GM18499 (cell line): ENCODE results near the gene ARHGEF26.

Experiments
- ATAC-seq: cut with Tn5 transposase; IDR thresholded peaks from one replicate; pipeline ENCODE4 v1.9.1; 2021; ENCODE audit warnings: moderate number of reproducible peaks; ENCODE audit not compliant: insufficient read depth, unreplicated experiment

Gene ARHGEF26

DNA sequence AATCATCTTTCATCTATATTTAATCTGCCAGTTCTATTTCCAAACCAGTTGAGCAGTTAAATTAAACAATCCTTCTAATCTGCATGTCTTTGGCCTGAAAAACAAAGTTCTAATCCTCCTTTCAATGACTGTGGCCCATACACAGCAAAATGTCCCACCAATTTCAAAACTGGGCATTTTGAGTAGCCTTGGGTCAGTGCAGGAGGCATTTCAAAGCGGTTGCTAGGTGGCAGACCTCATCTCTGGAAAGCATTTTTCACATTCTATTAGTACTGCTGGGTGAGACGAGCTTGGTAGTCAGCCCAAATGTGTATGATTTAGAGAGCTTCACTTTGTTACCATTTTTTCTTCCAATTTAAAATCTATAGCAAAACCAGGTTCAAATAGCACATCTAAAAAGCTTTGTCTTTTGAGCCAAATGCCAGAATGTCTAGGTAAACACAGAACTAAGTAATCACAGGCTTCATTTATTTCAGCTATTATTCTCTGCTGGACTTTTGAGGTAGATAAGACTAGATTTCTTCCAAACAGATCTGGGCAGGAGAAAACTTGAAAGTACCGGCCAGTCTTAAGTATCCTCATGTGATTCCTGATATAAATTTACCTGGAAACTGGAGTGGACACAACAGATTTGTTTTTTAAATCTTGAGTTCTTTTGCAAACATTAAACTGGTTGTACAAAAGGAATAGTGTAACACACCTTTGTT is 8.9 kb upstream of the ARHGEF26 start:
- no peak for ATAC-seq

DNA sequence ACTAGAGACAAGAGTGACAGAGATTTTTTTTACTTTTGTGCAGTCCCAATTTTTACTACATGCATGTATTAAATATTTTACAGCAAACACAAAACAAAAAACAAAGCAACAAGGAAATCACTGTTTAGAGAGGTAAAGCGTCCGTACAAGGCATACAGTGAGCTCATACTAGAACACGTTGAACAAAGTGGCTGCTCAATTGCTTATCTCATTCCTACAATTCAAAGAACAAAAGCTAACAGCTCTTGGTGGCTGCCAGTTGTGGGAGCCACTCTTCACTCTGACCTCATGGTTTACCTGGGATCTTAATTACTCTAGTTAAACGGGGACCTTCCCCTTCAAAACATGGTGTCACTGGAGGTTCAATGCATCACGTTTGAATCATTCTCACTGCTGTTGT is 7.6 kb upstream of the ARHGEF26 start:
- ATAC-seq, result no peak

DNA sequence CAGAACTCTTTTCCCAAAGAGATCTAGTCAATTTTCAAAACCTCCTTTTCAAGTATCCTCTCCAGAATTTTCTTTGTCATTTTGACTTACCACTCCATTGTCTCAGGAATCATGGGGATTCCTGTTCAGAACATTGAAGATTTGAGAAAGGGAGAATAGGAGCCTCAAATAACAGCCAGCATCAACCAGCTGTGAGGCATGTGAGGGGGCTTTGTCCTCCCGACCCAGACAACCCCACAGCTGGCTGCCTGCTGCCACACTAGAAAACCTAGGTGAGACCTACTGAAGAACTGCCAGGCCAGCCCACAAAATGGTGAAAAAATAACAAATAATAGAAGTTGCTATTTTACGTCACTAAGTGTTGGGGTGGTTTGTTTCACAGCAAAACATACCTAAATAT is 5.9 kb upstream of the ARHGEF26 start:
- no peak for ATAC-seq

DNA sequence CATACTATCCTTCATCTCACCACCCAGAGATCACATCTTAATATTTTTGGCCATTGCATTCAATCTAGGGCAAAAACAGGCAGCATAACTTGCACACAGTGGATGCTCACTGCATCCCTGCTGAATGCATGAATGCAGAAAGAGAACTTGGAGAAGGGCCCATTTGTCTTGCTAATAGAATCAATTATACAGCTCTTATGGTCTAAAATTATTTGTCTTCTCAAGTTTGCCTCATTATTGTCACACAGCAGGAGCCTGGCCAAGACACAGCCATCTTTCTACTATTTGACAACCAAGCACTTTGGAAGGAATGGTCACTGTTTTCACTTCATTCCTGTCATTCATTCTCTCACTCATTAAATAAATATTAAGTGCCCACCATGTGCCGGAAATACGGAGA is 1.2 kb upstream of the ARHGEF26 start:
- ATAC-seq, result no peak

GRCh38 chr3:154121701-154122551 is 736 bp downstream of the ARHGEF26 start:
- ATAC-seq, result no peak

- ATAC-seq, result no peak
Measured at GRCh38 chr3:154122552-154122911, 1.3 kb downstream of the ARHGEF26 start.

- no peak for ATAC-seq
Measured at GRCh38 chr3:154122912-154123559, 1.8 kb downstream of the ARHGEF26 start.

GRCh38 chr3:154123906-154124305 is 2.7 kb downstream of the ARHGEF26 start:
- no peak for ATAC-seq

- ATAC-seq, result no peak
Measured at GRCh38 chr3:154125378-154126030, 4.3 kb downstream of the ARHGEF26 start.

DNA sequence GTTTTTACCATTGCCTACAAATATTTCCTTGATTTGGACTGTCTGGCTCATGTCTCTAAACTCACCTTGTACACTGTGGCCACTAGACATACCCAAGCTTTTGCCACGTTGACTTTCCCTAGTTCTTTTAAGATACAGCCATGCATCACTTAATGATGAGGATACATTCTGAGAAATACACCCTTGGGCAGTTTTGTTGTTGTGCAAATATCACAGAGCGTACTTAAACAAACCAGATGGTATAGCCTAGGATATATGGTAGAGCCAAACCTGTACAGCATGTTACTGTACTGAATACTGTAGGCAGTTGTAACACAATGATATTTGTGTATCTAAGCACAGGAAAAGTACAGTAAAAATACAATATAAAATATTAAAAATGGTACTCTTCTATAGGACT is 5.5 kb downstream of the ARHGEF26 start:
- ATAC-seq, result no peak

DNA sequence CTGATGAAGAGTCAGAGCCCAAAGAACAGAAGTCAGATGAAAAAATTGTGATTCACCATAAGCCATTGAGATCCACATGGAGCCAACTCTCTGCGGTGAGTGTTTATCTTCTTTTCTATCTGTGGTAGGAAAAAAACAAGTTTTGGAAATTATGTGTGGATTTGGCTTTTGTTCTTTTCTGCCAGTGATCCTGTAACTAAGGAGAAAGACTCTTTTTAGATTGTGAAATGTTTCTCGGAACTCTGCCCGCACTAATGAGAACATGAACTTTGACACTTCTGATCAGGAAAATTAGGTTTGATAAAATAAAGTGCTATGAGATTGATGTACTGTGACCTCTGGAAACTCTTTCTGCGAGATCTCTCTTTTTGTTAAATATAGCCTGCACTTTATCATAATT is 8.4 kb downstream of the ARHGEF26 start:
- ATAC-seq, result no peak

- no peak for ATAC-seq
Measured at GRCh38 chr3:154130540-154130939, 9.3 kb downstream of the ARHGEF26 start.

- ATAC-seq, result no peak
Measured at GRCh38 chr3:154131830-154132229, 10.6 kb downstream of the ARHGEF26 start.

DNA sequence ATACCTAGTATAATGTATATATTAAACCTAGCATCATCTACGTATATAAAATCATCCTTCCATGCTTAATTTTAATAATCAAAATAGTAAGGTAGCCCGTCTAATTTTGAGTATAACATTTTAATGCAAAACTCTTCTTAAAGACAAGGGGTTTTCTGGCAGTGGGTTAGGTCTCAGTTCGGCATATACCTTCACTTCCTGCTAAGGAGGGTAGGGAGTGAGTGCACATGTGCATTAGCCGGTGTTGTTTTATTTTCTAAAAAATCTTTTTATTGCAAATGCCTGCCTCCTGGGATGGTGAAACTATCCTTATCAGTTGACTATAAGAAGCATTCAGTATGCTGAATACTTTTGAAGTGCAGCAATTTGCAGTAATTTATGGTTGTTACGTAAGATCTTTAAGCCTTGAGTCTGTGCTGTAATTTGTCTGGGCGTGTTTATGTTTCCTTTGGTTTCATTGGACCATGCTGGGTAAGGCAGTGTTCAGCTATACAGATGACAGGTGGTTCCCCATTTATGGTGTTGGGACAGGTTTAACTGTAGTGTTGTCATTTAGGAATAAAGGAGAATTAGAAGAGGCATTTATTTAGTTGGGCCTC is 11.7 kb downstream of the ARHGEF26 start:
- no peak for ATAC-seq

DNA sequence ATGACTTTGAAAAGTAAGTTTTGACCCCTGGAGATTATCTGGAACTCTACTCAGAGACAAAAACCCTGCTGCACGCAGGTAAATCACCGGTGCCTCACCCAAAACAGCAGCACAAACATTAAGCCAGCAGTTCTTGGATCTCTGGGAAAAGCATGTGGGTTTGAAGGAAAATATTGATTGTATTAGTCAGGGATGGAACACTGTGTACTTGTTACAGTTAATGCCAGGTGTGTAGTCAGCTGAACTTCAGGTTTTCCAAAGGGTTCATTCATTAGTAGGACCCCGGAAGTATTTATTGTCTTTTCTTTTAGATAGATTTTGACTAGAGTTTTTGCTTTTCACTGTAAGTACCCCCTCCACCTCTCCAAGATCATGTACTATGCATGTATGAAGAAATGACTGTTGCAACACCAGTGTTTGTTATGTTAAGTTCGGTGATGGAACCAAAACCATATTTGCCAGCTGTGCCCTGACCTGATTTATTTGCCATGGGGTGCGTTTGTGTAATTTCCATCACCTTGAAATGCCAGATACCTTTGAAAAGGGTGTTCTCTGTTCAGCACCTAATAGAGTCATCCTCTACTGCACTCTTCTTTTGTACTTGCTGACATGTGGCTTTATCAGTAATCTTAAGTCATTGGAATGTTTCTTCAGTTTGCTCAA is 14.5 kb downstream of the ARHGEF26 start:
- ATAC-seq, result no peak

DNA sequence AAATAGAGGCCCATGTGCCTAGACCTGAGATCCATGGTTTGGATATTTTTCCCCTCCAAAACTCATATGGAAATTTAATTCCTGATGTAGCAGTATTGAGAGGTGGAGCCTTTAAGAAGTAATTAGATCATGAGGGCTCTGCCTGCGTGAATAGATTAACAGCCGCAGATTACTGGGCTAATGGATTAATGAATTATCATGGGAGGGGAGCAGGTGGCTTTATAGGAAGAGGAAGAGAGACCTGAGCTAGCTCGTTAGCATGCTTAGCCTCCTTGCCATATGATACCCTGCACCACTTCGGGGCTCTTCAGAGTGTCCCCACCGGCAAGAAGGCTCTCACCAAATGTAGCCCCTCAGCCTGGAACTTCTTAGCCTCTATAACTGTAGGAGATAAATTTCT is 15.8 kb downstream of the ARHGEF26 start:
- ATAC-seq, result no peak

DNA sequence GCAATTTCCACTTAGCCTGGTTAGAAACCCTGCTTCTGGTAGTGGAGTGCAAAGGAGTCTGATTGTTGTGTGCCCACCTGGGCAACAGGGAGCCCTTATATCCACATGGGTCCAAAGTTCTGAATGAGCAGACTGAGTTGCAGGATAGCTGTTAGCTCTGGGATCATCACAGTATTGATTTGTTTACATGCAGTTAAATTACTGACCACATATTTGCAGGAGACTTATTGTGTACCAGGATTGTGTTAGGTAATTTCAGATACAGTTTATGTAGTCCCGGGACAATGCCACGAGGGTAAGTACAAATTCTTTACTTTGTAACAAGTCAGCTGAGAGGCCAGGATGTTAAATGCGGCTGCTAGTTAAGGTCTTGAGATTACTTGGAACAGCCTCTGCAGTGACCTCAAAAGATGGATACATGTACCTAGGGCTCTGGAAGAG is 18.8 kb downstream of the ARHGEF26 start:
- no peak for ATAC-seq

DNA sequence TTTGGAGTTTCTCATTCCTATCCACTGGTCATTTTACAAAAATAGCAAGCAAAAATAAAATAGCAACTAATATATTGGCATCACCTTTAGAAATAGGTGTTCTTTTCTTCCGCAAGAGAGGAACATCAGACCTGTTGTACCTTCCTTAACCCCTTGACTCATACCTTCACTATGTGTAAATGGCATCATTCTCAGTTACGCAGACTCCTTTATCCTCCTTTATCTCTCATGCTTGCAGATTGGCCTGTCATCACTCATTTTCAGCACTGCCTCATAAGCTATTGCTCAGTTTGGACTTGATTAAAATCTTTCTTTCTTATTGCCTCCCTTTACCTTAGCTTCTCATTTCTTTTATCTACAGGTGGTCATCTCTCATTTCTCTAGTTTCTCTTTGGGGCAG is 21.4 kb downstream of the ARHGEF26 start:
- no peak for ATAC-seq

- ATAC-seq, result no peak
Measured at GRCh38 chr3:154143873-154144272, 22.7 kb downstream of the ARHGEF26 start.
